AG08396 (cell line): ENCODE data around the gene RASA3.
"Not testable (repeated sequence)": the region's sequence is repeated elsewhere in the genome, so short reads cannot be mapped to it uniquely, and the experiment has no call there.

Experiments
- DNase-seq: peaks from one replicate; pipeline ENCODE4 v3.0.0; 2012; ENCODE audit warnings: low spot score, mixed read lengths

RASA3 gene

GRCh38 chr13:114132419-114133121 is at the start of gene RASA3:
TSS of gene RASA3 (minus strand) at chr13:114132623. CDS start at chr13:114132489, 134 bp downstream.
- DNase-seq = peak; percentile 96

- no peak for DNase-seq
Measured at GRCh38 chr13:114179087-114179658, 46.8 kb upstream of the RASA3 start, which contains the start of gene CFAP97D2. TSS of gene CFAP97D2 (plus strand) at chr13:114179257. CDS start at chr13:114179331, 74 bp downstream.

- DNase-seq = no peak
Measured at GRCh38 chr13:114177245-114178010, 45.0 kb upstream of the RASA3 start.

DNA sequence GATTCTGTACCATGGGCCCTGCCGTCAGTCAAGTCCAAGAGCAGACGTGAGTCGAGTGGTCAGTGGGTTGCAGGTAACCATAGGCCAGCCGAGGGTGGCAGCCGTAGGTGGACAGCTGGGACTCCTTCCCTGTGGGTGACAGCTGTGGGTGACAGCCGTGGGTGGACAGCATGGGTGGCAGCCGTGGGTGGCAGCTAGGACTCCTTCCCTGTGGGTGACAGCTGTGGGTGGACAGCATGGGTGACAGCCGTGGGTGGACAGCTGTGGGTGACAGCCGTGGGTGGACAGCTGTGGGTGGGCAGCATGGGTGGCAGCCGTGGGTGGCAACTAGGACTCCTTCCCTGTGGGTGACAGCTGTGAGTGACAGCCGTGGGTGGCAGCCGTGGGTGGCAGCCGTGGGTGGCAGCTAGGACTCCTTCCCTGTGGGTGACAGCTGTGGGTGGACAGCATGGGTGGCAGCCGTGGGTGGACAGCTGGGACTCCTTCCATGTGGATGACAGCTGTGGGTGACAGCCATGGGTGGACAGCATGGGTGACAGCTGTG is 44.0 kb upstream of the RASA3 start:
- not testable (repeated sequence) for DNase-seq

DNA sequence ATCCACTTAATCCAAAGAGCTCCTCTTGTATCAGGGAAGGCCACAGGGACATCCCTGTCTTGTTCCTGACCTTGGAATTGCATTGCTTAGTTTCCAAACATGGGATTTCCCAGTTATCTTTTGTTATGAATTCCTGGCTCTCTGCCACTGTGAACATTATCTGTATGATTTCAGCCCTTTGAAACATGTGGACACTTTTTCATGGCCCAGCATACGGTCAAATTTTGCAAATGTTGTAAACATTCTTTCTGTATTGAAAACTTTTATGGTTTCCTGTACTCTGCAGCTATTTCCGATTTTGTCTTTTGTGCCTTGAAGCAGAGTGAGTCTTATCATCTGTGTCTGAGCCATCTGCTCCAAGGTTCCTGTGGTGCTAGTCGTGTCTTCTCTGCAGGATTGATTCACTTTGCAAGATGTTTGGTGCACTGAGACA is 42.1 kb upstream of the RASA3 start:
- DNase-seq = no peak

GRCh38 chr13:114173745-114174144 is 41.3 kb upstream of the RASA3 start:
- no peak for DNase-seq

DNA sequence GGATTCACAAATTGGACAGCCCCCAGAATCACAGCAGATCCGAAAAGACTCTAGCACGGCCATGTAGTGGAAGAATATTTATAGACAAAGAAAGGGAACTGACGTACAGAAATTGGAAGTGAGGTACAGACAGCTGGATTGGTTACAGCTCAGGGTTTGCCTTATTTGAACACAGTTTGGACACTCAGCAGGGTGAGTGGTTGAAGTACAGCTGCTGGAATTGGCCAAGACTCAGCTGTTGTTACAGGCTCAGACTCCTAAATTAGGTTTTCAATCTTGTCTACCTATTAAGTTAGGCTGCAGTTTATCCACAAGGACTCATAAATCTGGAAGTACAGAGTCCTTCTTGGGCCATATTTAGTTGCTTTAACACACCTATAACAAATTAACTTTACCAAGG is 40.8 kb upstream of the RASA3 start:
- no peak for DNase-seq

DNA sequence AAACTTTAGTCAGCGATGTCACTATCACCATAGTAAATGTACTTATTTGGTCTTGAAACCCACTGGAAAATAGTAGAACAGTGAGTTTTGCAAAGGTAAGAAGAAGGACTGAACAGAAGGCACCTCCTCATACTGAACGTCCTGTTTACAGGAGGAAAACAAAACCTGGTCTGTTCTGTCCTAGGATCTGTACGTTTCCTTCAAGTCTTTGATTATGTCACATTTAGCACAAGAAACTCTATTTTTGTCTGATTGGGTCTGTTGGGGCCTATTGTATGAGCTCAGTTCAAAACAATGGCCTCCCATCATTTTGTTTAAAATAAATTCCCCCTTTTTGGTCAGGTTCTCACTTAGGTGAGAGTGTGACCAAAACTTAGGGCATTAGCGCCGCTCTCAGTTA is 35.5 kb upstream of the RASA3 start:
- no peak for DNase-seq

DNA sequence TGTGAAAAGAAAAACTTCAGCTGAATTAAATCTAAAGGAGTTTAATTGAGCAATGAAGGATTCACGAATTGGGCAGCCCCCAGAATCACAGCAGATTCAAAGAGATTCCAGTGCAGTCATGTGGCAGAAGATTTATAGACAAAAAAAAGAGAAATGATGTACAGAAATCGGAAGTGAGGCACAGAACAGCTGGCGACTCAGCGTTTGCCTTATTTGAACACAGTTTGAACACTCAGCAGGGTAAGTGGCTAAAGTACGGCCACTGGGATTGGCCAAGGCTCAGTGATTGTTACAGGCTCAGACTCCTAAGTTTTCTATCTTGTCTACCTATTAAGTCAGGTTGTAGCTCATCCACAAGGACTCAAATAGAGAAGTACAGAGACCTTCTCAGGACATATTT is 35.0 kb upstream of the RASA3 start:
- no peak for DNase-seq

- DNase-seq = peak; percentile 14
Measured at GRCh38 chr13:114166381-114167131, 34.1 kb upstream of the RASA3 start.

DNA sequence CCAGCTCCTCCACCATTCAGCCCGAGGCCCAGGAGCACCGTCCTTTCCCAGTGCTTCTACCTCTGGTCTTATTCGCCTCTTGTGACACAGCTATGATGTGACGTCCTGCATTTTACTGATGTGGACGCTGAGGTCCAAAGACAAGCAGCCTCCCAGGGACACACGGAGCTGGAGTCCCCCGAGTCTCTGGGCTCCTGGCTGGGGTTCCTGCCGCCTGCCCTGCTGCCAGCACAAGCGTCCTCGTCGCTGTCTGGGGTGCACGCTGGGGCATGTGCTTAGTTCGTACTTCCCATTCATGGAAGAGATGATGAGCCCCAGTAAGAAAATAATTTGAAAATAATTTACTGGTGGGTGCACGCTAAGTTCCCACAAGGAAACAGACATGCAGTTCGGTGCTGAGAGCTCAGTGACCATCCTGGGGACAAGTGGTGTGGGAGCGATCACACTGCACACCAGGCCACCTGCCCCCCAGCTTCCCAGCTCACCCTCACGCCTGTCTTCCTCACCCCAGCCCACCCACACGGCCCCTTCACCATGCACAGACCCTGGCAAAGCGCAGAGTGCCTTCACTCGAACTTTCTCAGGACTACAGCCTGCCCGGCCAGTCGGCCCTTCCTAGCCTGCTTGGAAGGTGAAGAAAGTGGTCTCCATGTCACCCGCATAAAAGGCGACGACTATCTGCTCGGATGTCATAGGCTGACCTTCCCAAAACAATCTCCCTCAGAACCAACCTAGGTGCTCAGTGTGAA is 32.4 kb upstream of the RASA3 start:
- DNase-seq = no peak

- DNase-seq = no peak
Measured at GRCh38 chr13:114164053-114164452, 31.6 kb upstream of the RASA3 start.

- DNase-seq = no peak
Measured at GRCh38 chr13:114162533-114162922, 30.1 kb upstream of the RASA3 start.

DNA sequence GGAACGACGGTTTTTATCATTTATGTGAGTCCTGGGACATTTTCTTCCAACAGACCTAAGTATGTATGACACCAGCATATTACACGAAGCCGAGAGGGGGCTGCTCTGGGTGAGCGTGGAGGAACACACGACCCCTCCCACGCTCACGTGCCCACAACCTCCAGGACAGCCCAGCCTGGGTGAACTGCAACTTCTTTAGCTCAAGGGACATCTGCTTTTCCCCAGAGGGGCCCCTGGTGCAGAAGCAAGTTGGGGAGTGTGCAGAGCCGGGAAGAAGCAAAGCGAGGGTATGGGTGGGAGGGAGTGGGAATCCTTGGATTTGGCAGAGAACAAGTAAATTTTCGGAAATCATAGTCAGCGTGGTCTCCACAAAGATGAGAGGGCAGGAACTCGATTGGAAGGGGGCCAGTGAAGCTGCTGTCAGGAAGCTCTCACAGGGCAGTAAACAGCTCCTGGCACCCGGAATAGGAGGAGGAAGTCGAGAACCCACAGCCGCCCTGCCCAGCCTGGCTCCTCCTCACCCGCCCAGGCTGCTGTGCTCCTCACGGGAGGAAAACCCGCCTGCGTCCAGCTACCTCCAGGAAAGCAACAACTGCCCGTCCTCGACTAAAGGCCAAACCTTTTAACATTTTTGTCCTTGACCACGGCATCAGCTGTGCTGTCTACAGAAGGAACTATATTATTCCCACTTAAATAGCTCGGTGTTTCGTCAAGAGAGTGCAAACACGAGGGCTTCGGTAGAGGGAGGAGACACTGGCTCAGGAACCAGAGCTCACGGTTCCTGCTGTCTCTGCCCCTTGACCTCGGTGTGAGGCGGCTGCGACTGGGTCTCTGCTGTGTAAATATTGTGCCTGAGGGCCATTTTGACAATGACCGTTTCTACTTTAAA is 29.5 kb upstream of the RASA3 start:
- DNase-seq = peak; percentile 55

DNA sequence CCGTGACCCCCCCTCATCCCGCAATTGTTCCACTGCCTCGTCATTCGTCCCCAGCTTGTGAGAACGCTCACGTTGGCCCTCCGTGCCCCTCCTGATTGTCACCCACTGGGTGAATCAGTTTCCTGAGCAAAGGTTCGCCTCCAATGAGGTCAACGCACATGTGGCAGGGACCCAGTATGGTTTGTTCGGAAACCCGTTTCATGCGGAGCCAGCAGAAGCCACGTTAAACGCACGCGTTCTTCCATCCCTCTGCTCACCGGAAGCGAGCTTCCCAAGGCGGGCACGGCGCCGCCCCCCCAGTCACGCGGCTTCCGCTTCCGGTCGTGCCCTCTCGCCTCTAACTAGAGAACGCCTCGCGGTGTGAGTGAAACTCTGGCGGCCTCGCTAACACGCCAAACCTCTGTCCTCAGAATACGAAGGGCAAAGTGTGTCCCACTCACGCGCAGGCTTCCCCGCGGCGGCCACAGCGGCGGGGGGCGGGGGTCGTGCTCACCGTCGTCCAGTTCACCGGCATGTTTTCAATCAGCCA is 28.7 kb upstream of the RASA3 start:
- no peak for DNase-seq

DNA sequence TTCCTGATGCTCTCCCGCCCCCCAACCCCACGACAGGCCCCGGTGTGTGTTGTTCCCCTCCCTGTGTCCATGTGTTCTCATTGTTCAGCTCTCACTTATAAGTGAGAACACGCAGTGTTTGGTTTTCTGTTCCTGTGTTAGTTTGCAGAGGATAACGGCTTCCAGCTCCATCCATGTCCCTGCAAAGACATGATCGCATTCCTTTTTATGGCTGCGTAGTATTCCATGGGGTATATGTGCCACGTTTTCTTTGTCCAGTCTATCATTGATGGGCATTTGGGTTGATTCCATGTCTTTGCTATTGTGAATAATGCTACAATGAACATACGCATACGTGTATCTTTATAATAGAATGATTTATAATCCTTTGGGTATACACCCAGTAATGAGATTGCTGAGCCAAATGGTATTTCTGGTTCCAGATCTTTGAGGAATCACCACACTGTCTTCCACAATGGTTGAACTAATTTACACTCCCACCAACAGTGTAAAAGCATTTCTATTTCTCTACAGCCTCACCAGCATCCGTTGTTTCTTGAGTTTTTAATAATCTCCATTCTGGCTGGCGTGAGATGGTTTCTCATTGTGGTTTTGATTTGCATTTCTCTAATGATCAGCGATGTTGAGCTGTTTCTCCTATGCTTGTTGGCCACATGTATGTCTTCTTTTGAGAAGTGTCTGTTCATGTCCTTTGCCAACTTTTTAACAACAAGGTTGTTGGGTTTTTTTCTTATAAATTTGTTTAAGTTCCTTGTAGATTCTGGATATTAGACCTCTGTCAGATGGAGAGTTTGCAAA is 26.6 kb upstream of the RASA3 start:
- not testable (repeated sequence) for DNase-seq

- no peak for DNase-seq
Measured at GRCh38 chr13:114157869-114158495, 25.6 kb upstream of the RASA3 start.
